ENCODE data around the gene TCEAL1.
"Not testable (repeated sequence)": the region's sequence is repeated elsewhere in the genome, so short reads cannot be mapped to it uniquely, and the experiment has no call there.

Gene TCEAL1

GRCh38 chrX:103635436-103635835, 6.7 kb downstream of the TCEAL1 start:
- DNase-seq (ENCODE audit: low spot score) = no peak

GRCh38 chrX:103637604-103638338, 9.0 kb downstream of the TCEAL1 start:
- no peak for DNase-seq (ENCODE audit: low spot score)

GRCh38 chrX:103638479-103639346, 9.9 kb downstream of the TCEAL1 start:
- DNase-seq (ENCODE audit: low spot score) = not testable (repeated sequence)

GRCh38 chrX:103640401-103641155, 11.8 kb downstream of the TCEAL1 start:
- no peak for DNase-seq (ENCODE audit: low spot score)

- no peak for DNase-seq (ENCODE audit: low spot score)
These were observed 15.3 kb downstream of the TCEAL1 start for GRCh38 chrX:103644125-103644524.

- no peak for DNase-seq (ENCODE audit: low spot score)
These were observed 18.9 kb downstream of the TCEAL1 start for GRCh38 chrX:103647630-103648029.

- no peak for DNase-seq (ENCODE audit: low spot score)
These were observed 22.5 kb downstream of the TCEAL1 start for GRCh38 chrX:103651151-103651773.

GRCh38 chrX:103655230-103656000, 26.6 kb downstream of the TCEAL1 start:
- not testable (repeated sequence) for DNase-seq (ENCODE audit: low spot score)

- no peak for DNase-seq (ENCODE audit: low spot score)
These were observed 27.8 kb downstream of the TCEAL1 start for GRCh38 chrX:103656617-103657016.

- not testable (repeated sequence) for DNase-seq (ENCODE audit: low spot score)
These were observed 28.3 kb downstream of the TCEAL1 start for GRCh38 chrX:103657066-103657465.

GRCh38 chrX:103658681-103659433, 30.1 kb downstream of the TCEAL1 start:
- no peak for DNase-seq (ENCODE audit: low spot score)

- DNase-seq (ENCODE audit: low spot score) = not testable (repeated sequence)
These were observed 30.7 kb downstream of the TCEAL1 start for GRCh38 chrX:103659460-103659859.

- DNase-seq (ENCODE audit: low spot score) = no peak
These were observed 35.4 kb downstream of the TCEAL1 start for GRCh38 chrX:103663981-103664762.

- DNase-seq (ENCODE audit: low spot score) = no peak
These were observed 37.7 kb downstream of the TCEAL1 start for GRCh38 chrX:103666202-103667107.

GRCh38 chrX:103669745-103670144, 41.0 kb downstream of the TCEAL1 start:
- DNase-seq (ENCODE audit: low spot score) = no peak

GRCh38 chrX:103674531-103675454, 46.0 kb downstream of the TCEAL1 start:
- DNase-seq (ENCODE audit: low spot score) = no peak

GRCh38 chrX:103678199-103678993, 49.6 kb downstream of the TCEAL1 start:
- no peak for DNase-seq (ENCODE audit: low spot score)

Measured in activated CD4-positive, alpha-beta T cell treated with anti-CD3 and anti-CD28 coated beads, Interleukin-2, Interleukin-4, amounts not matched to agents 100 ng/mL and 50 ng/mL, durations not matched to agents 16 hours and 8 hours (primary cell).